ENCODE measurements around the gene DOCK1.

DOCK1 gene

GRCh38 chr10:127041552-127041951 is 136.3 kb downstream of the DOCK1 start:
- no peak for DNase-seq

DNA sequence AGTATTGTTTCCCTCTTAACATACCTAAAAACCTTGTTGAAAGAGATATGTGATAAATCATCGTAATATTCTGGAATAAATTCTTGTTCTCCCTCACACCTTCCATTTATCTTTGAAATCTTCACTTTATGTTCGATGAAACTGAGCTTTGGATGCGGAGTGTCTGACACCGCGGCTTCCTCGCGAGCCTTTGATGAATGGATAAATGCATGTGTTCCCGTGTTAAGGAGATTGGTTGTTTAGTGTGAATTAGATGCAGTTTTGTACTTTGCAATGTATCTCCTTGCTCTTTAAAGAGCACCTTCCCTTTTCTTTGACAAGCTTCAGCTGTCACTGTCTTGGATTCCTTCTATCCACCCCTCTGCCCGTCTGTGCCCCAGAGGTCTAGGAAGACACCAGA is 138.1 kb downstream of the DOCK1 start:
- DNase-seq: no peak

DNA sequence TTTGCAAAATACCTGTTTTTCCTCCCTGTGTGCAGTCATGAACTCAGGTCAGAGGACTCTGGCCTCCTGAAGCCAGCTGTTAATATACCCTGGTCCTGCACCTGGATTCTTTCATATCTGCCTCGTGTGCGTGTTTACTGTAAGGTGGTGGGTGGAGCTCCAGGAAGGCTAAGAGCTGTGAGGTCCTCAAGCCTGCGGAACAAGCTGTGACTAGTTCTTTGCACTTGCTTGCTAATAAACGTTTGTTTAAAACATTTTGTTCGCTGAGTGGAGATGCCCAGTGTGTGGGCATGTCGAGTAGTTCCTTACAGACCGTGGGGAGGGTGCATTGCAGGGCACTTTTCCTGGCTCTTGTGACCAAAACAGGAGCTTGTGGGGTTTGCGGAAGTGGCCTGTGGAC is 139.0 kb downstream of the DOCK1 start:
- peak; percentile 62 for DNase-seq

DNA sequence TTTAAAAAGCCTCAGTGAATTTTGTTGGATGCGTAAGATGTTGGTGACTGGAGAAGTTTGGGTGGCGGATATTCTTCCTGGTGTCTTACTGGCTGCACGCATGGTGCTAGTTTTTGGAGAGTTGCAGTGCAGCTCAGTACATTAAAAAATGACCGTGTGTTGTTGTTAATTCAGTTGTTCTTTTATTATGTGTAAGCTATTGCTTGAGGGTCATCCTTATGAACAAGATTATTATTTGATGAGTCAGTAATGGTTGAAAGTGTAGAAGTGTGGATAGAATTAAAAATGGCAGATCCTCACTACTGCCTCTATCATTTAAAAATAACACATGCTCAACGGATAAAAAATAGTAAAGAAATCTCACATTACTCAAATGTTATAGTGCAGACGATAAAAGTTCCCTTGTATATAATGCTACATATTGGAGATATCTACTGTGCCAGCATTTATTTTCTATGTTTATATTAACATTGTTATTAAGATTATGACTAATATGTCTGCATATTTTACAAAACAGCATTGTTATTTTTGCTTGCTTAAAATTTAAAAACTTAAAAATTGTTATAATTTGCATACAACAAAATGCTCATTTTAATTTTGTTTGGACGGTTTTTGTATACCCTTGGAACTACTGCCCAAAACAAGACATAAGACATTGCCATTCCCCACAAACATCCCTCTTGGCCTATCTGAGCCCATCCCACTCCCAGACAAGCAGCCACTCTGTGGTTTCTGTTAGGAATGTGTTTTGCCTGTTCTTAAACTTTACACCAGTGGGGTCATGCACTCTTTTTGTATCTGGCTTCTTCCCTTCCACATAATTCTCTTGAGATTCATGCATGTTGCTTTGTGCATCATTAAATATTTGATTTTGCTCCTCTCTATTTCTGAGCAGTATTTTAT is 142.0 kb downstream of the DOCK1 start:
- no peak for DNase-seq

- DNase-seq: no peak
These were observed 142.6 kb downstream of the DOCK1 start for GRCh38 chr10:127047878-127048238.

GRCh38 chr10:127048630-127049029 is 143.4 kb downstream of the DOCK1 start:
- DNase-seq: no peak

DNA sequence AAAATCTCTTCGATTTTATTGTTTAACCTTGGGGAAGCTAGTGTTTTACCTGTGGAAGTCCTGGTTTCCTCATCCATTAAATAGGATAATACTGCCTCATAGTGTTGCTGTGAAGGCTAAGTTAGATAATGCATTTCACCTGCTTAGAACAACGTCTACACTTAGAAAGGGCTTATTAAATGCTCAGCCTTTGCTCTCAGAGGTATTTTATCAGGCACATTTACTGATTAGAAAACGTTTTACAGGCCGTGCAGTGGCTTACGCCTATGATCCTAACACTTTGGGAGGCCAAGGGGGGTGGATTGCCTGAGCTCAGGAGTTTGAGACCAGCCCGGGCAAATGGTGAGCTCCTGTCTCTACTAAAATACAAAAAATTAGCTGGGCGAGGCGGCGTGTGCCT is 146.8 kb downstream of the DOCK1 start:
- no peak for DNase-seq

DNA sequence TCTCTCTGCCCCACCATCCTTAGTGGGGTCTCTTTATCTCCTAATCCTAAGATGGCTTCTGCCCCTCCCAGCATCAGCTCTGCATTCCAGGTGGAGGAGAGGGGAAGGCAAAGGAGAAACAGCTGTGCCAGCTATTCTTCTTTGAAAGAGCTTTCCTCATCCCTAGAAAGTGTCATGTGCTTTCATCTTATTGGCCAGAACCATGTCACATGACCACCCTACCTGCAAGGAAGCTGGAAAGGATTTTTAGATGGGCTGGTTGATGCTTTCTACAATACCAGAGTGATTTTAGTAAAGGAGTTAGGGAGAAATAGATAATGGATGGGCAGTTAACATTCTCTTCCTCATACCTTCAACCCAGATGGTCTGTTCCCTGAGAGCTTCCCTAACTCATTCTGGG is 150.0 kb downstream of the DOCK1 start:
- no peak for DNase-seq

DNA sequence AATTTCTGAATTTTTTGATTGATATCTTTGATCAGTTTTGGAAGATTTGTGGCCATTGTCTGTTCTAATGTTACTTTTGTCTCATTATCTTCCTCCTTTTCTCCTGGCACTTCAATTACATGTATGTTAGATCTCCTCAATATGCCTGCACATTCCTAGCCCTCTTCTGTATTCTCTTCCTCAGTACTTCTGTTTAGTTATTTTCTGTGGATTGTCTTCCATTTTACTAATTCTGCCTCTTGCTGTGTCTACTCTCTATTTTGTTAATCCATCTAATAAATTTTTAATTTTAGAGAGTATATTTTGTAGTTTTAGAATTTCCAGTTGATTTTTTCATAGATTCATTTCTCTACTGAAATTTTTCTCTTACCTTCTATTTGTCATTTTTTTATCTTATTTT is 154.1 kb downstream of the DOCK1 start:
- DNase-seq: no peak

- DNase-seq: no peak
These were observed 158.5 kb downstream of the DOCK1 start for GRCh38 chr10:127063762-127064161.

DNA sequence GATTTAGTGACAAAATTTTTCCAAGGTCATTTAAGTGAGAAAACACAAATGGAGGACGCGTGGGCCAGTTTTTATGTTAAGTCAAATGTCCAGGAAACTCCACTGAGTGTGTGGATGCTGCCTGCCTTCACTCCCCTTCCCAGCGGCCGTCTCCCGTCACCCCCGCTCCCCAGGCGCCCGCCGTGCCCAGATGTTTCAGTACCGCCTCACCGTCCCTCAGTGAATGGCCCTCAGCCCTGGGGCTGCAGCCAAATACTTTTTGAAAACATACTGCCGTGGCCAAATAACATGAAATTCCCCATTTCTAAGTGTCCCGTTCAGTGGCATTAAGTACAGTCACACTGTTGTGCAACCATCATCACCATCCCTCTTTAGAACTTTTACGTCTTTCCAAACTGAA is 159.2 kb downstream of the DOCK1 start:
- no peak for DNase-seq

DNA sequence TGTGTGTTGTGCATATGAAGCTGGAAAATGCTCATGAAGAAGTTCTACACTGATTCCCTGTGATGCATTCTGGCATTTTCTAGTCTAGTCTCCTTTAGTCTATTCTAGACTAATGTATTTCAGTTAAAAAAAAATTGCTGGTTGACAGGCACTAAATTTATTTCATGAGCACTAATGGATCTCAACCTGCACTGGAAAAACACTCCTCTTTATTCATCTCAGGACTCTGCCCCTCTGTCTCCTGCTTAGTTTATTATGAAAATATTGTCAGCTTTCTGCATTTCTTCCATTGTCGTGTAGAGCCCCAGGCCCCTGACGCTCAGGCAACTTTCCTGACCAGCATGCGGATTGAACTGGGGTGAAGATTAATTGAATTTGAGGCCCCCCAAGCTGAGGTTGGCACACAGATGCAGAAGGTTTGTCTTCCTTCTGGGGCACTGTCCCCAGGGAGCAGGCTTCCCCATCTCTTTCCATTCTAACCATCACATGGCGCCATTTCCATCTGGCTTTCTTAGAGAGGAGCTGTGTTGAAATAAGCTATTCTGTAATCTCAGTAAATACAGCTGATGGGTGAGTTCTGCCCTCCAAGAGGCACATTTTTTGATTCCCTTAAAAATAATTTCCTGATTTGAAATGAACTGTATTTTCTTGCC is 162.4 kb downstream of the DOCK1 start:
- DNase-seq: no peak

GRCh38 chr10:127068485-127068884 is 163.3 kb downstream of the DOCK1 start:
- no peak for DNase-seq

DNA sequence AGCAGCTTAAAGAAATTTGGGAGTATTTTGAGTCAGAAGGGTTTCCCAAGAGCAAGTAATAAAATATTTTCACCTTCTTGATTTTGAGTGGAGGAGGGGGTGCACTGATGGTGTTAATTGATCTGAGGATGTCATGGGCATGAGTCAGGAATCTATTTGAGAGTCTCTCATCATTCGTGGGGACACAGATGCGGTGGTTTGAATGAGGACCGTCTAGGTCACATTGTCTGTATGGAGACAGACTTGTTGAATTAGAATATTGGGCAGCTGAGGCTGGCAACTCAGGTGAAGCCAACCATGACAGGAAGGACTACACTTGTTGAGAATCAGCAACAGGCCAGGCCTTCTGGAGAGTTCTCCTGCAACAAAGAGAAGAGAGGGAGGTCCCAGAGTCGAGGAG is 164.2 kb downstream of the DOCK1 start:
- DNase-seq: peak; percentile 64

- DNase-seq: peak; percentile 50
These were observed 165.9 kb downstream of the DOCK1 start for GRCh38 chr10:127071126-127071525.

DNA sequence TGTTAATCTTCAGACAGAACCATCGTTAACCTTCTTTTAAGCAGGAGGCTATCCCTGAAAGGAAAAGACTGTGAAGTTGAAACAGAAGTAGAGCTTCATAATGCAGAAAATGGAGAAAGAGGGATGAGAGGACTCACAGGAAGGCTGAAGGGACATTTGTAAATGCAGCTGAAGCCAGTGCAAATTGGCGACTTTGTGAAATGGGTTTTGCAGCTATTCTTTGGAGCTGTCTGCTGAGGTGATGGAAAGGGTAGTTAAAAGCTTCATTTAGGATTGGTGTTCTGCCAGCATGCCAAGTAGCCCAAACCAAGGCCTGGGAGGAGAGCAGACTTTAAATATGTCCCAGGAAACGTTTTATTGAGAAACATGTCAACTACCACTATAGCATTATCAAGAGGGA is 168.4 kb downstream of the DOCK1 start:
- no peak for DNase-seq

DNA sequence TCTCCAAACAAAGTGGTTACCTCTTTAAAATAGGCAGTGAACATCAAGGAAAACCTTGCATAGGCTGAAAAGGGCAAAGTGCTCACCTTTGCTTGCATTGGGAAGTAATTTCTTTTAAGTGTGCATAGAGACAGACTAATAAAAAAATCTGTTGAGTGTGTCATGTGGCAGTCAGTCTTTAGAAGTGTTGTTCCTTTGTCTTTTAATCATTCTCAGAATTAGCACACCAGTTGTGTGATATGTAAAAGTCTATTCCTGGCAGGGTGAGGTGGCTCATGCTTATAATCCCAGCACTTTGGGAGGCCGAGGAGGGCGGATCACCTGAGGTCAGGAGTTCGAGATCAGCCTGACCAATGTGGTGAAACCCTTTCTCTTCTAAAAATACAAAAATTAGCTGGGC is 174.2 kb downstream of the DOCK1 start:
- no peak for DNase-seq

DNA sequence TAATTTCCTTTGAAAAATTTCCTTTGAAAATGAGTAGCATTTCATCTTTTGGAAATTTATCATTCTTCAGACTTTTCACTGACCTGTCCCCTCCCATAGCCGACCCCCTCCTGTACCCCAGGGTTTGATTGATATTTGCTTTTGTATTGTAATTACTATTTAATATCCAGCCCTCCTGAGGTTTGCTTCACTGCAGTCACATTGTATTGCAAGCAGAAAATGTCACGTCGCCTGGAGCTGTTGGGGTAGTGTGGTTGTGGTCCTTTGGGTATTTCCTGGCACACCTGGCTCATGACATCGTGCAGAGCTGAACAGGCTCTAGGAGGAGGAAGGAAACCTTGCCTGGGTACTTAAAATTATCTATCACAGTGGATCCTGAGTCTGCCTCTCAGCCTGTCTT is 175.1 kb downstream of the DOCK1 start:
- DNase-seq: no peak

DNA sequence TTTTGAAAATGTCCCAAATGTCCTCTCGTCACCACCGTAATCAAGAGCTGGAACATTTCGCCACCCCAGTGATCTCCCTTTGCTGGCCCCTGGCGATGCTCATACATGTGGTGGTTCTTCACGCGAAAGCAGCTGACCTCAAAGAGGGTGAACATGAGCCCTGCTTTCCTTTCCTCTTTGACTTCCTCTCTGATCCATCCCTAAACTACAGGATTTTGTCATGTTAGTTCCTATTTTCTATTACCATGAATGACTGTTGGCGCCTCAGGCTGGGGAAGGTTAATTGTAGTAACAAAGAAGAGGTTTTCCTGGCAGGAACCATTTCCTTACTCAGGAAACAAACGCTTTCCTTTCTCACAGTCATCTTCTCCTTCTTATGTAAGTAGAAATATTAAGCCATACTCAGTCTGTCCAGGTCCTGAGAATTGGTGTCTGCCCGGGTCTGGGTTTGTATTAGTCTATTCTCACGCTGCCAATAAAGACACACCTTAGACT is 176.7 kb downstream of the DOCK1 start:
- DNase-seq: no peak

GRCh38 chr10:127082651-127083050 is 177.4 kb downstream of the DOCK1 start:
- no peak for DNase-seq

DNA sequence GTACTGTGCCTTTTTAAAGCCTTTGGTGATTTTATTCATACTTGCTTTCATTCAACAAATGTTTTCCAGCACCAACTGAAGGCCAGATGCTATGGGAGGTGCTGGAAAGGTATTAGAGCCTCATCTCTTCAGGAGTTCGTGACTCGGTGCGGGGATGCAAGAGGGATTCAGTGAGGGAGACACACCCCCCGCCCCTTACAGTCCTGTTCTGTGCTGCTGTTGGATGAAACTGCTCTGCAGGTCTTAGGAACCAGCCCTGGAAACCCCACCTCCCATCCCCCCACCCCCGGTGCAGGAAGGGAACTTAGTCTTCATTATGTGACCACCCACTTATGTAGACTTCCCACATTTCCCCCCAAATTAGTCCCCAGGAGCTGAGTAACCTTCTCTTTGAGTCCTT is 180.7 kb downstream of the DOCK1 start:
- DNase-seq: no peak

DNA sequence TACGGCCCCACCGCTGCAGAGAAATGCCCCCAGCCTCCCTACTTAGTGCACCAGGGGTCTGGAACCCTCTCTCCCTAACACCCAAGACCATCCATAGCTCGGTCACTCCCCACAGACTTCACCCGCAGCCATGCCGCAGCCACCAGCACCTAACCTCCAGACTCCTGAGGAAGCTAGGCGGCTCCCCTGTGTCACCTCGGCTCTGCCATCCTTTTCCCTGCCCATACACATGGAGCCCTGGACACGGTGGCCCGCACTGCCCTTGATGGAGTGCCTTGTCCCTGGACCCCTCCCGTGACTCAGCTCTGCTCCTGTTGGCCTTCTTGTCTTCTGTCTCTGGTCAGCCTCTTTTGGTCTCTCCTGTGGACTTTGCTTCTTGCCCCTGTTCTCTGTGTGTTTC is 183.7 kb downstream of the DOCK1 start:
- DNase-seq: no peak

DNA sequence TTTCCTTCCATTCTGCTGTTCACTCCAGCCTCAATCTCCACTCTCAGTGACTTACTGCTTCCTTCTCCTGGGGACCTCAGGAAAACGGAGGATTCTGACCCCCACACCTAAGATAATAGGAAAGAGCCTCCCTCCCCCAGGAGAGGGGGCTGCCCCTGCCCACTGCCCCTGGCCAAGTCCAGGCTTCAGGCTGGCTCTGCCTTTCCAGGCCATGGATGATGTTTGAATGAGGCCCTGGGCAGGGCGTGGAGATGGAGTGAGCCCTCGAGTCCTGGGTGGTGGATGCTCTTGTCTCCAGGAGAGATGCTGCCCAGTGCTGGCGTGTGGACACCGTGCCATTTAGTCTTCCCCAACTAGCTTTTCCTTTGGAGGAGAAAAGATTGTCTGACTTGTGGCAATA is 184.2 kb downstream of the DOCK1 start:
- DNase-seq: no peak

- DNase-seq: no peak
These were observed 184.9 kb downstream of the DOCK1 start for GRCh38 chr10:127090138-127090537.

DNA sequence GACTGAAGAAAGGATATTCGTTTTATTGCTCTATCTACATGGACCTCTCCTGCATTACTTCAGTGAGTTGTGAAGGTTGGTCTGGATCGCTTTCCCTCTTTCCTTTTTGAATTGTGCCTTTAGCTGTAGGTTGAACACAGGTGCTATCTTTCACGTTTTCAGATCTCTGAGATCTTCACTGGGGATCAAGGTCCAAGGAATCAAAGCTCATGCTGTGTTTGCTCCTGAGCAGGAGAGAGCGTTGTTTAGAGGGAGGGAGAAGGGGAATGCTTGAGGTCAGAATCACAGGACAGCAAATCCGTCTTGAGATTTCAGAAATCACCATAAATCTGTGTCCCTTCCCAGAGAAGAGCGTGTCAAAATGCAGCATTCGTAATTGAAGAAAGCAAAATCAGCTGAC is 186.1 kb downstream of the DOCK1 start:
- no peak for DNase-seq
